Thoracic aorta (tissue), 2 donors: ENCODE results near the gene SPATA31E1. TPM values are rescaled to one million over a fixed set of nuclear protein-coding genes. Genes with fewer than 3 reads are reported as not detected.

Experiments used
- ATAC-seq: fragments of 150-250 bp; one replicate; pipeline ENCODE4 v1.8.0; 2017; ENCODE audit warnings: low read depth; ENCODE audit not compliant: insufficient number of reproducible peaks, low FRiP score
- DNase-seq: peaks from one replicate; pipeline ENCODE4 v3.0.0-alpha.2; 2020; ENCODE audit warnings: low spot score
- H3K27ac ChIP-seq, 2 donors: fragments of 200-600 bp; sonication (generic); 1 replicate in 1 of 2; 2 replicates in 1 of 2; pipeline ENCODE4 v1.5.1; 2016; ENCODE audit warnings: mild to moderate bottlenecking in 2 of 2, moderate library complexity in 2 of 2
- H3K27me3 ChIP-seq: fragments of 200-600 bp; sonication (generic); replicated peaks from 2 replicates; pipeline ENCODE4 v1.6.0; 2016; ENCODE audit warnings: mild to moderate bottlenecking; ENCODE audit not compliant: insufficient read depth
- H3K36me3 ChIP-seq: fragments of 200-600 bp; sonication (generic); one replicate; pipeline ENCODE4 v1.5.1; 2016
- H3K4me1 ChIP-seq, 2 donors: fragments of 200-600 bp; sonication (generic); 1 replicate in 1 of 2; 2 replicates in 1 of 2; pipeline versions ENCODE4 v1.5.1 to v1.6.0; 2016; ENCODE audit warnings: low read depth in 2 of 2, mild to moderate bottlenecking in 1 of 2; ENCODE audit not compliant: control insufficient read depth in 1 of 2
- H3K4me3 ChIP-seq: fragments of 200-600 bp; sonication (generic); 2 replicates; pipeline ENCODE4 v1.5.1; 2016; ENCODE audit warnings: mild to moderate bottlenecking
- H3K9me3 ChIP-seq: fragments of 200-600 bp; sonication (generic); 2 replicates; pipeline ENCODE4 v1.5.1; 2016
- total RNA-seq, 2 donors: library from RNA; depleted of rRNA; stranded (reverse); fragments of >200 nt; gene quantifications; one replicate each; pipeline versions ENCODE4 v1.1.0 to v1.2.3, GENCODE V29; 2016
- TF ChIP-seq, protein P1 (sequence below): fragments of 200-600 bp; sonication (generic); IDR thresholded peaks from one replicate; pipeline ENCODE4 v1.5.1; 2019; ENCODE audit warnings: antibody characterized with exemption

The SPATA31E1 gene
- total RNA-seq, 2 donors from 2014 or later = not detected

- H3K9me3 ChIP-seq = no peaks in the 10 kb centered on the region
- DNase-seq (no peak), ATAC-seq (no peak)
- TF ChIP-seq, protein P1, sequence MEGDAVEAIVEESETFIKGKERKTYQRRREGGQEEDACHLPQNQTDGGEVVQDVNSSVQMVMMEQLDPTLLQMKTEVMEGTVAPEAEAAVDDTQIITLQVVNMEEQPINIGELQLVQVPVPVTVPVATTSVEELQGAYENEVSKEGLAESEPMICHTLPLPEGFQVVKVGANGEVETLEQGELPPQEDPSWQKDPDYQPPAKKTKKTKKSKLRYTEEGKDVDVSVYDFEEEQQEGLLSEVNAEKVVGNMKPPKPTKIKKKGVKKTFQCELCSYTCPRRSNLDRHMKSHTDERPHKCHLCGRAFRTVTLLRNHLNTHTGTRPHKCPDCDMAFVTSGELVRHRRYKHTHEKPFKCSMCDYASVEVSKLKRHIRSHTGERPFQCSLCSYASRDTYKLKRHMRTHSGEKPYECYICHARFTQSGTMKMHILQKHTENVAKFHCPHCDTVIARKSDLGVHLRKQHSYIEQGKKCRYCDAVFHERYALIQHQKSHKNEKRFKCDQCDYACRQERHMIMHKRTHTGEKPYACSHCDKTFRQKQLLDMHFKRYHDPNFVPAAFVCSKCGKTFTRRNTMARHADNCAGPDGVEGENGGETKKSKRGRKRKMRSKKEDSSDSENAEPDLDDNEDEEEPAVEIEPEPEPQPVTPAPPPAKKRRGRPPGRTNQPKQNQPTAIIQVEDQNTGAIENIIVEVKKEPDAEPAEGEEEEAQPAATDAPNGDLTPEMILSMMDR = no peak
- no peak overlapping the region for H3K27ac ChIP-seq
- H3K4me3 ChIP-seq = no peak overlapping the region
- no peaks in the 10 kb centered on the region for H3K36me3 ChIP-seq
- H3K4me1 ChIP-seq = no peaks in the 10 kb centered on the region
- no peaks in the 10 kb centered on the region for H3K27me3 ChIP-seq
These were observed 6.6 kb downstream of the SPATA31E1 start for GRCh38 chr9:87889065-87889881.

- Histone ChIP-seq H3K36me3 (no peaks in the 10 kb centered on the region), H3K4me1 (no peaks in the 10 kb centered on the region), H3K27ac (no peak overlapping the region), H3K27me3 (no peaks in the 10 kb centered on the region), H3K4me3 (no peak overlapping the region), H3K9me3 (no peaks in the 10 kb centered on the region)
- TF ChIP-seq, protein P1 = no peak
- ATAC-seq = no peak
- no peak for DNase-seq
These were observed 7.2 kb downstream of the SPATA31E1 start for GRCh38 chr9:87889882-87890252.

GRCh38 chr9:87890837-87891236 lies 8.2 kb downstream of the SPATA31E1 start:
- no peak overlapping the region for H3K4me3 ChIP-seq
- no peaks in the 10 kb centered on the region for H3K9me3 ChIP-seq
- H3K27ac ChIP-seq = no peak overlapping the region
- H3K36me3 ChIP-seq = no peaks in the 10 kb centered on the region
- ATAC-seq (no peak), DNase-seq (no peak)
- H3K27me3 ChIP-seq = no peaks in the 10 kb centered on the region
- no peaks in the 10 kb centered on the region for H3K4me1 ChIP-seq
- TF ChIP-seq, protein P1 = no peak

DNA sequence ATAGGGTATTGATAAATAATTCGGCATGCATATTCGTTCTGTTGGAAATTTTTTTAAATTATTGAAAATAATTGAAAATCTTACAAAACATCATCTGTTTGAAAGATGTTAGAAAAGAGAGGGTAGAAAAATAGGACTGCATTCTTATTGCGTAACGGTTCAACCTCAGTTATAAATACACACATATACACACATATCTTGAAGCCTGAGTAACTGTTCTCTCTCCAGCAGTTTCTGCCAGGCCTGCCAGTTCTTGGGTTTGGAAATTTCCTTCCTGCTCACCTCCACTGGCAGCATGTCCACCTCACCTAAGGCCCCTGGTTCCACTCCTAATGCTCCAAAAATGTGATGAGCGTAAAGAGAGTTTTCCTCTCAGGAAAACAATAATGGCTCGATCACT lies 9.1 kb downstream of the SPATA31E1 start:
- ATAC-seq = no peak
- TF ChIP-seq, protein P1 = no peak
- Histone ChIP-seq H3K27ac (no peak overlapping the region), H3K27me3 (no peaks in the 10 kb centered on the region), H3K4me3 (no peak overlapping the region), H3K36me3 (no peaks in the 10 kb centered on the region), H3K9me3 (no peaks in the 10 kb centered on the region), H3K4me1 (no peaks in the 10 kb centered on the region)
- no peak for DNase-seq

DNA sequence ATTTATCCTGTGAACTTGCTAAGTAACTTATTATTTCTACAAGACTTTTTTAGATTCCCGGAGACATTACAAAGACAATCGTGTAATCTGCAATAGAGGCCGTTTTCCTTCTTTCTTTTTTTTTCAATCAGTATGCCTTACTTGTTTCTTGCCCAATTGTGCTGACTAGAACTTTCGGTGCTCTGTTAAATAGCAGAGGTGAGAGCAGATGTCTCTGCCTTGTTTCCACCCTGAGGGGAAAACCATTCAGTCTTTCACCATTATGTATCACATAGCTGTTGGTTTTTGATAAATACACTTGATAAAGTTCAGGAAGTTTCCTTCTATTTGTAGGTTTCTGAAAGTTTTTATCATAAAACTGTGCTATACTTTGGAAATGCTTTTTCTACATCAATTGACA lies 10.3 kb downstream of the SPATA31E1 start:
- H3K4me1 ChIP-seq = no peaks in the 10 kb centered on the region
- no peak for DNase-seq
- no peak for ATAC-seq
- no peak overlapping the region for H3K4me3 ChIP-seq
- no peak overlapping the region for H3K27ac ChIP-seq
- no peaks in the 10 kb centered on the region for H3K36me3 ChIP-seq
- no peaks in the 10 kb centered on the region for H3K27me3 ChIP-seq
- TF ChIP-seq, protein P1 = no peak
- no peaks in the 10 kb centered on the region for H3K9me3 ChIP-seq
